Fibroblast of skin of scalp (primary cell): ENCODE measurements around the gene PTGIS.

Source experiments
- DNase-seq: peaks from one replicate; pipeline ENCODE4 v3.0.0-alpha.2; 2013

The PTGIS gene

GRCh38 chr20:49560186-49560585 lies 7.8 kb downstream of the PTGIS start:
- DNase-seq: no peak

GRCh38 chr20:49559411-49560081 lies 8.4 kb downstream of the PTGIS start:
- peak; percentile 27 for DNase-seq

GRCh38 chr20:49558826-49559225 lies 9.1 kb downstream of the PTGIS start:
- no peak for DNase-seq

- DNase-seq: peak; percentile 33
Measured at GRCh38 chr20:49557449-49557848, 10.5 kb downstream of the PTGIS start.

GRCh38 chr20:49556621-49557020 lies 11.3 kb downstream of the PTGIS start:
- DNase-seq: no peak

GRCh38 chr20:49549801-49550551 lies 18.0 kb downstream of the PTGIS start:
- DNase-seq: no peak

- DNase-seq: no peak
Measured at GRCh38 chr20:49548371-49548947, 19.5 kb downstream of the PTGIS start.

- no peak for DNase-seq
Measured at GRCh38 chr20:49545572-49545971, 22.4 kb downstream of the PTGIS start.

- no peak for DNase-seq
Measured at GRCh38 chr20:49544535-49544934, 23.4 kb downstream of the PTGIS start.

GRCh38 chr20:49543858-49544437 lies 24.0 kb downstream of the PTGIS start:
- no peak for DNase-seq

- no peak for DNase-seq
Measured at GRCh38 chr20:49543071-49543857, 24.7 kb downstream of the PTGIS start.

GRCh38 chr20:49542514-49542991 lies 25.4 kb downstream of the PTGIS start:
- no peak for DNase-seq

- DNase-seq: peak; percentile 73
Measured at GRCh38 chr20:49541733-49542513, 26.0 kb downstream of the PTGIS start.

- DNase-seq: no peak
Measured at GRCh38 chr20:49540687-49541435, 27.1 kb downstream of the PTGIS start.

GRCh38 chr20:49540232-49540620 lies 27.7 kb downstream of the PTGIS start:
- DNase-seq: no peak

GRCh38 chr20:49539481-49540231 lies 28.3 kb downstream of the PTGIS start:
- no peak for DNase-seq

- DNase-seq: no peak
Measured at GRCh38 chr20:49538950-49539349, 29.0 kb downstream of the PTGIS start.

- peak; percentile 56 for DNase-seq
Measured at GRCh38 chr20:49534255-49534712, 33.7 kb downstream of the PTGIS start.

- DNase-seq: no peak
Measured at GRCh38 chr20:49532285-49532946, 35.5 kb downstream of the PTGIS start.
